ENCODE results near the gene ASAP2.

ASAP2 gene

DNA sequence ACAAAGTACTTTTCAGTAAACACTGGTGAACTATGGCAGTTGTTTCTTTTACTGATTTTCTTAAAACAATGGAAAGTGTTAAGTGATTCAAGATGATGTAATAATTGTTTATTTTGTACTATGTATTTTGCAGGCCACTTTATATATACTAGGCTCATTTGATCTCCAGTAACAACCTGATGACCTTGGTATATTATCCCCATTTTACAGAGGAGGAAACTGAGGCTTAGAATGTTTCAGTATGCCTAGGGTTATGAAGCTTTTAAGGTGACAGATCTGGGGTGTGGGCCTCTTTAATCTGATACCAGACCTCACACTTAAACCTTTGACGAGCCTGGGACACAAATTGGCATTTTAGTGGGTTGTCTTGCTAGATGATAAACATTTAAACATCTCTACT is 153.5 kb downstream of the ASAP2 start:
- TF ChIP-seq, protein P1, sequence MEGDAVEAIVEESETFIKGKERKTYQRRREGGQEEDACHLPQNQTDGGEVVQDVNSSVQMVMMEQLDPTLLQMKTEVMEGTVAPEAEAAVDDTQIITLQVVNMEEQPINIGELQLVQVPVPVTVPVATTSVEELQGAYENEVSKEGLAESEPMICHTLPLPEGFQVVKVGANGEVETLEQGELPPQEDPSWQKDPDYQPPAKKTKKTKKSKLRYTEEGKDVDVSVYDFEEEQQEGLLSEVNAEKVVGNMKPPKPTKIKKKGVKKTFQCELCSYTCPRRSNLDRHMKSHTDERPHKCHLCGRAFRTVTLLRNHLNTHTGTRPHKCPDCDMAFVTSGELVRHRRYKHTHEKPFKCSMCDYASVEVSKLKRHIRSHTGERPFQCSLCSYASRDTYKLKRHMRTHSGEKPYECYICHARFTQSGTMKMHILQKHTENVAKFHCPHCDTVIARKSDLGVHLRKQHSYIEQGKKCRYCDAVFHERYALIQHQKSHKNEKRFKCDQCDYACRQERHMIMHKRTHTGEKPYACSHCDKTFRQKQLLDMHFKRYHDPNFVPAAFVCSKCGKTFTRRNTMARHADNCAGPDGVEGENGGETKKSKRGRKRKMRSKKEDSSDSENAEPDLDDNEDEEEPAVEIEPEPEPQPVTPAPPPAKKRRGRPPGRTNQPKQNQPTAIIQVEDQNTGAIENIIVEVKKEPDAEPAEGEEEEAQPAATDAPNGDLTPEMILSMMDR (IDR thresholded peaks at IDR 0.05): no peak
- H3K4me3 ChIP-seq: no peak overlapping the region
- no peak for DNase-seq (ENCODE audit: low spot score)
- no peak overlapping the region for H3K27ac ChIP-seq

DNA sequence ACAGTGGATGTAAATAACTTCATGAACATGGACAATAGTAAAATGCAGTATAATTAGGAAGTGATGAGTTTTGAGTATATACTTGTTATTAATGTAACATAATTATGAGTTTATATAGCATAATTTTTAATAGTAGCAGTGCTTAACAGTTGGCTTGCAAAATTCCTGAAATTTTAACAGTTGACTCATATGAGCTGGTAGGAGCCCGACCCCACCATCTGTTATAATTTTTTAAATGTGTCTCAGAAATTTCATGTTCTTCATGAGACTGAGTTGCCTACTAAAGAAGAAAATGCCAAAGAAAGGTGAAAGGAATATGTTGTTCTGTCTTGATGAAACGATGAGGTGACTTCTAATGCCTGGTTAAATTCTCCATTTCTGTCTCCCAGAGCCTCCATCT is 154.1 kb downstream of the ASAP2 start:
- DNase-seq (ENCODE audit: low spot score): no peak
- Histone ChIP-seq H3K27ac (no peak overlapping the region), H3K4me3 (no peak overlapping the region)
- TF ChIP-seq, protein P1 (IDR thresholded peaks at IDR 0.05): no peak

DNA sequence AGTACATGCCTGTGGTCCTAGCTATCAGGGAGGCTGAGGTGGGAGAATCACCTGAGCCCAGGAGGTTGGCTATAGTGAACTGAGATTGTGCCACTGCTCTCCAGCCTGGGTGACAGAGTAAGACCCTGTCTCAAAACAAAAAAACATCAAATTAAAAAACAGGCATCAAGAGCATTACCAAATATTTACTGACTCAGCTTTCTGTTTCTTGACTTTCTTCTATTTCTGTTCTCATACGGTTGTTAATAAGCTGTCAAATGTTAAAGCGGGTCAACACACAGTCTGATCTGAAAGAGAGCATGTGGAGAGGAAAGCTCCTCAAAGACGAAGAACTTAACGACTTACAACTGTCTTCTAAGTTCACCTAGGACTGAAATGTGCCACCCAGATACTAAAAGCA is 157.8 kb downstream of the ASAP2 start:
- DNase-seq (ENCODE audit: low spot score): no peak
- TF ChIP-seq, protein P1 (IDR thresholded peaks at IDR 0.05): no peak
- Histone ChIP-seq H3K4me3 (no peak overlapping the region), H3K27ac (no peak overlapping the region)

DNA sequence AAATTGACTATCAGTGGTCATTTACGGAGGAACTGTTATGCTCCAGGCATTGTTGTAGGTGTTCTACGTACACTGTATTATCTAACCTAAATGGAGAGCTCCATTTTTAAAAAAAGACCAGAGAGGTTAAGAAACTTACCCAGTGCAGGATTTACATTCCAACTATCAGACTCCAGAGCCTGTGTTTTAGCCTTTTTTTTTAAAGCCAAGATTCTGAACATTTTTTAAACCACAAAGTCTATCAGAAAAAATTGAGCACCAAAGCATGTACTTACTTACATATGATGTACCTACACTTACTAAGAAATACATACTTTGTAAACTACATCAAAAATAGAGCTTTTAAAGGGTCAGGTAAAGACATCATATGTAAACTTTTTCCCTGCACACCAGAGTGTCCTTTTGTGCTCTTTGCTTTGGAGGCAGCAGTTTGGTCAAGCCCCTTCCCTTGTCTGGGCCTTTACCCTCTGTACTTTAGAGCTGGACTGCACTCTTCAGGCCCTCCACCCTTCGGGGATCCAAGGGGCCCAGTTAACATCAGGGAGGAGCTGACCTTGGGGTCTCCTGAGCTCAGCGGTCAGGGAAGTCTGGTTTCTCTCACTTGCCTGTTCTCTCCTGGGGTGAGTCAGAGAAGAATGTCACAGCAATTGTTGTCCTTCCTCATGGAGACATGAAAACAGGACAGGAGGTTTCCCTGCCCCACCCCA is 158.3 kb downstream of the ASAP2 start:
- H3K27ac ChIP-seq: peak overlapping the region in 1 of 2 donors; percentile 40
- no peak for DNase-seq (ENCODE audit: low spot score)
- H3K4me3 ChIP-seq: no peak overlapping the region
- TF ChIP-seq, protein P1 (IDR thresholded peaks at IDR 0.05): no peak

DNA sequence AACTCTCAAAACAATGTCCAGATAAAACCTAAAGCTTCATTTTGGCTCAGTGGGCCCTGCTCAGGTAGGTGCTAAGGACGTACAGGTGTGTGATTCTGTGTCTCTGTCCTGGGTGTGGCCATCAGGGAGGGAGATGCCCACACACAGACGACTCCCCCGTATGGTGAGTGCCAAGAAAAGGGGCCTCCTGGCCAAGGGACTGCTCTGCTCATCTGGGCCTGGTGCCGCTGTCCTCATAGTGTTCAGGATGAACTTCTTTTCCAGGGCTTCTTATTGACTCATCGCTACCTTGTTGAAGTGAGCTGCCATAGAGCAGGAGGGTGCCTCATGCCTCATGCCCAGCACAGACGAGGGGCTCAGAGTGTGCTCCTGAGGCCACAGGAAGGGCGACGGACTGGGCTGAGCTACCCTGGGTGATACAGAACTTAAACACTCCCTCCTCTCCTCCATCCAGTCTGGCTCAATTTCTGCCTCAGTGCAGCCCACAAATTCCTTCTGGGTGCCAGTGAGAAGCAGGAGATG is 158.9 kb downstream of the ASAP2 start:
- TF ChIP-seq, protein P1 (IDR thresholded peaks at IDR 0.05): no peak
- no peak overlapping the region for H3K4me3 ChIP-seq
- DNase-seq (ENCODE audit: low spot score): no peak
- H3K27ac ChIP-seq: peak overlapping the region in 1 of 2 donors; percentile 40

DNA sequence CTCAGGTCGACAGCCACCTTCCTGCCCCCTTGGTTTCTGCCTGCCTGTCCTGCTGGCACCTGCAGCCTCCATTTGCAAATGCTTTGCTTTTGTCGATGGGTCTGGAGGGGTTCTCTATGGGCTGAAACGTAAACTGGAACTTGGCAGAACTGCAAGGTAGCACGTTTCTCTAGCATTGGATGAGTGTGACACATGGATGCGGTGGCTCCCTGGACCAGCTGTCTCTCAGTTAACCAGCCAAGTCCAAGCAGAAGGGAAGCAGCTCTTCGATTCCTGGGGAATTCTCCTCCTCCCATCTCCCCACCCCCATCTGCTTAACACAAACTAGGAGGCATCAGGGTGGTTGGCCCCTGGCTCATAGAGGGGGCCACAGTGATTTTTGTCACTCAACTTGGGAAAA is 159.4 kb downstream of the ASAP2 start:
- Histone ChIP-seq H3K4me3 (no peak overlapping the region), H3K27ac (no peak overlapping the region)
- DNase-seq (ENCODE audit: low spot score): no peak
- TF ChIP-seq, protein P1 (IDR thresholded peaks at IDR 0.05): no peak

DNA sequence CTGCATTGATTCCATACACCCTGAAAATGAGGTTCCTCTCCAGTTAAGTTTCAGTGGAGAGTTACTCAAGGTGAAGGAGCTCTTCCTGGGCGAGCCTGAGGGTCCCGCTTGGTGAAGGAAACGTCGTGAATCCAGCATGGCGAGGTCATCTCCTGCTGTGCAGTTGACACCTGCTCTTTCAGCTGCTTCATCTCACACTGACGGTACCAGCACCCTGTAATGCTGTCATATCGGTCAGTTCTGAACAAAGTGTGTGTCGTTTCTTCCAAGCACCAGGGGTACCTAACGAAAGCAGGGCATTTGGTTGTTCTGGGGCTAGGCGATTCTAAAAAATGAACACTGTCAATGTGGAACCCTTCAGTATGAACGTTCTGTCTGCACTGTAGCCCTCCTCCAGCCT is 164.1 kb downstream of the ASAP2 start:
- no peak overlapping the region for H3K27ac ChIP-seq
- no peak for DNase-seq (ENCODE audit: low spot score)
- H3K4me3 ChIP-seq: no peak overlapping the region

More for the DNA sequence above, 164.1 kb downstream of the ASAP2 start:
- TF ChIP-seq, protein P1 (IDR thresholded peaks at IDR 0.05): no peak

Data from coronary artery (tissue), 2 donors.